B cell (primary cell): ENCODE data around the gene TENM3. TPM values are rescaled to one million over a fixed set of nuclear protein-coding genes. Genes with fewer than 3 reads are reported as not detected.

Source experiments
- ATAC-seq: fragments of 200-7000 bp; cut with Tn5 transposase; one replicate; pipeline ENCODE4 v1.10.0; 2021; ENCODE audit warnings: low read depth, mild to moderate bottlenecking, moderate number of reproducible peaks, moderate library complexity
- CTCF ChIA-PET: fragments of 350-600 bp; sonication (Branson Sonifier 250); formaldehyde crosslinking; loops from one replicate; lab custom pipeline; 2021; ENCODE audit warnings: antibody characterized with exemption, inconsistent platforms; lab: Charles Lee
- POLR2A ChIA-PET: fragments of 350-600 bp; sonication (Branson Sonifier 250); formaldehyde crosslinking; loops from one replicate; lab custom pipeline; 2021; ENCODE audit warnings: antibody characterized with exemption; lab: Charles Lee
- DNase-seq: peaks from one replicate; pipeline ENCODE4 v3.0.0; 2013
- H2AFZ ChIP-seq: 2 replicates; pipeline ENCODE4 v1.6.1; 2012; ENCODE audit warnings: mild to moderate bottlenecking, low read depth, low read length; ENCODE audit not compliant: insufficient read depth, poor library complexity, severe bottlenecking
- H3K27ac ChIP-seq, 2 donors: 1 replicate in 1 of 2; 2 replicates in 1 of 2; pipeline ENCODE4 v1.5.1; 2012 to 2013; ENCODE audit warnings: low read length in 2 of 2, mild to moderate bottlenecking in 2 of 2, moderate library complexity in 1 of 2
- H3K27me3 ChIP-seq, 4 experiments: fragments of 200-600 bp in 1 of 4; sonication (generic) in 1 of 4; replicated peaks in 1 of 4; 1 replicate in 2 of 4; 2 replicates in 2 of 4; pipeline versions ENCODE4 v1.6.1 to v1.7.0; 2013 to 2016; ENCODE audit warnings: low read length in 3 of 4, mild to moderate bottlenecking in 2 of 4, mixed read lengths in 1 of 4, moderate library complexity in 1 of 4; ENCODE audit not compliant: insufficient read depth in 4 of 4, control insufficient read depth in 3 of 4; ENCODE audit errors: control extremely low read depth in 1 of 4
- H3K36me3 ChIP-seq, 2 experiments: replicated peaks in 1 of 2; 1 replicate in 1 of 2; 2 replicates in 1 of 2; pipeline versions ENCODE4 v1.6.1 to v1.7.1; 2013; ENCODE audit warnings: low read length in 1 of 2; ENCODE audit not compliant: insufficient read depth in 2 of 2, control insufficient read depth in 1 of 2; ENCODE audit errors: control extremely low read depth in 1 of 2, extremely low read depth in 1 of 2
- H3K4me1 ChIP-seq, 2 donors: fragments of 200-600 bp in 1 of 2; sonication (generic) in 1 of 2; 1 replicate in 1 of 2; 2 replicates in 1 of 2; pipeline versions ENCODE4 v1.5.1 to v1.6.1; 2013 to 2017; ENCODE audit warnings: low read length in 2 of 2; ENCODE audit not compliant: control insufficient read depth in 2 of 2, insufficient read depth in 2 of 2
- H3K4me2 ChIP-seq: replicated peaks from 2 replicates; pipeline ENCODE3; 2012; ENCODE audit warnings: mild to moderate bottlenecking, low read depth, low read length; ENCODE audit not compliant: poor library complexity, severe bottlenecking
- H3K4me3 ChIP-seq, 5 experiments: fragments of 200-600 bp in 1 of 5; sonication (generic) in 1 of 5; 1 replicate in 3 of 5; 2 replicates in 2 of 5; pipeline versions ENCODE4 v1.5.1 to v1.7.0; 2011 to 2016; ENCODE audit warnings: low read length in 4 of 5, mild to moderate bottlenecking in 4 of 5, low read depth in 2 of 5, control low read depth in 1 of 5, moderate library complexity in 1 of 5; ENCODE audit not compliant: insufficient read depth in 1 of 5; ENCODE audit errors: control extremely low read depth in 1 of 5, extremely low read depth in 1 of 5
- H3K79me2 ChIP-seq: fragments of 200-600 bp; sonication (generic); one replicate; pipeline ENCODE4 v1.6.0; 2016; ENCODE audit warnings: low read length; ENCODE audit not compliant: control insufficient read depth, insufficient read depth
- H3K9ac ChIP-seq: fragments of 200-600 bp; sonication (generic); 2 replicates; pipeline ENCODE4 v1.6.1; 2017; ENCODE audit warnings: mild to moderate bottlenecking, low read length, moderate library complexity
- H3K9me3 ChIP-seq, 3 donors: one replicate each; pipeline versions ENCODE4 v1.6.1 to v1.7.1; 2013; ENCODE audit warnings: low read length in 2 of 3; ENCODE audit not compliant: control insufficient read depth in 2 of 3, insufficient read depth in 1 of 3; ENCODE audit errors: control extremely low read depth in 1 of 3
- H4K20me1 ChIP-seq: 2 replicates; pipeline ENCODE4 v1.6.0; 2012; ENCODE audit warnings: mild to moderate bottlenecking, low read length; ENCODE audit not compliant: insufficient read depth, control insufficient read depth, poor library complexity, severe bottlenecking
- H3K27ac Mint-ChIP-seq: one replicate; pipeline ENCODE4 v1.8.0; 2021; ENCODE audit warnings: mixed read lengths
- H3K27me3 Mint-ChIP-seq: one replicate; pipeline ENCODE4 v1.8.0; 2021; ENCODE audit warnings: mixed read lengths
- H3K4me1 Mint-ChIP-seq: one replicate; pipeline ENCODE4 v1.8.0; 2021; ENCODE audit warnings: mixed read lengths
- H3K4me3 Mint-ChIP-seq: one replicate; pipeline ENCODE4 v1.8.0; 2021; ENCODE audit warnings: mixed read lengths
- H3K9me3 Mint-ChIP-seq: one replicate; pipeline ENCODE4 v1.8.0; 2022; ENCODE audit warnings: mixed read lengths; ENCODE audit not compliant: insufficient read depth
- CTCF ChIP-seq: fragments of 200-600 bp; IDR thresholded peaks from one replicate; pipeline ENCODE4 v1.8.0; 2022; ENCODE audit warnings: antibody characterized with exemption, mild to moderate bottlenecking
- EZH2 ChIP-seq: IDR thresholded peaks from 2 replicates; pipeline ENCODE4 v1.6.1; 2012; ENCODE audit warnings: borderline replicate concordance, low read depth, mild to moderate bottlenecking, moderate library complexity, low read length; ENCODE audit not compliant: insufficient read depth, poor library complexity, severe bottlenecking
- WGBS: methylation state at CpG from one replicate; pipeline ENCODE4 v1.1.5; 2013; ENCODE audit warnings: missing lambda C conversion rate; ENCODE audit not compliant: insufficient coverage; 5-methylcytosine and 5-hydroxymethylcytosine counted together
- intact Hi-C: fragments of 100-400 bp; cut with micrococcal nuclease; formaldehyde crosslinking; loops from one replicate; pipeline ENCODE4 v1.10.0; 2022
- polyA plus RNA-seq: library from polyadenylated mRNA; depleted of rRNA; stranded (reverse); fragments of >200 nt; gene quantifications from 2 replicates; pipeline ENCODE4 v1.2.3, GENCODE V29; 2012
- total RNA-seq, 2 donors: library from RNA; stranded (reverse); fragments of 120-200 nt in 1 of 2; gene quantifications; 1 replicate in 1 of 2; 2 replicates in 1 of 2; pipeline versions ENCODE4 v1.2.3 to v1.2.4, GENCODE V29; 2013 to 2022

TENM3 gene
- total and polyA plus RNA-seq, 2 donors (not counting 1 experiment from before 2014, with no cell fraction given) = not detected

GRCh38 chr4:182510836-182511235 lies 267.6 kb downstream of the TENM3 start:
- WGBS = 80% methylated on average over 1 of the region's 2 CpGs
- H3K4me2 ChIP-seq = no peak overlapping the region

More at GRCh38 chr4:182510836-182511235, 267.6 kb downstream of the TENM3 start:
- no peak overlapping the region for H3K4me3 Mint-ChIP-seq
- Histone ChIP-seq H3K9ac (no peak overlapping the region), H3K27ac (no peak overlapping the region), H3K27me3 (no peaks in the 10 kb centered on the region), H2AFZ (no peak overlapping the region), H4K20me1 (no peaks in the 10 kb centered on the region), H3K4me3 (no peak overlapping the region), H3K9me3 (no peaks in the 10 kb centered on the region), H3K79me2 (no peaks in the 10 kb centered on the region), H3K36me3 (no peaks in the 10 kb centered on the region), H3K4me1 (no peaks in the 10 kb centered on the region)
- ChIA-PET CTCF (no interaction called here), POLR2A (no interaction called here)
- intact Hi-C loops = no loop called here
- no peaks in the 10 kb centered on the region for H3K9me3 Mint-ChIP-seq
- no peaks in the 10 kb centered on the region for H3K4me1 Mint-ChIP-seq
- TF ChIP-seq CTCF (no peak), EZH2 (no peak)
- H3K27ac Mint-ChIP-seq = no peak overlapping the region
- no peaks in the 10 kb centered on the region for H3K27me3 Mint-ChIP-seq
- no peak for DNase-seq
- no peak for ATAC-seq
